Mesenteric fat pad (tissue), 1 donor: Measurements from ENCODE around the gene SLC6A18. TPM values are rescaled to one million over a fixed set of nuclear protein-coding genes. Genes with fewer than 3 reads are reported as not detected.

Source experiments
- DNase-seq: peaks from one replicate; pipeline ENCODE4 v3.0.0-alpha.2; 2020; ENCODE audit warnings: low spot score
- total RNA-seq: library from RNA; stranded (reverse); fragmentation: NEBNext Ultra II Directional; extraction: Animal tissue kit (Norgen Biotek cat#: 25700); gene quantifications from one replicate; pipeline ENCODE4 v1.2.1, GENCODE V29; 2021
- donor health status: DM: yes; HTN: yes; CAD: no.

The SLC6A18 gene
- total RNA-seq, 1 donor from 2014 or later: not detected

DNA sequence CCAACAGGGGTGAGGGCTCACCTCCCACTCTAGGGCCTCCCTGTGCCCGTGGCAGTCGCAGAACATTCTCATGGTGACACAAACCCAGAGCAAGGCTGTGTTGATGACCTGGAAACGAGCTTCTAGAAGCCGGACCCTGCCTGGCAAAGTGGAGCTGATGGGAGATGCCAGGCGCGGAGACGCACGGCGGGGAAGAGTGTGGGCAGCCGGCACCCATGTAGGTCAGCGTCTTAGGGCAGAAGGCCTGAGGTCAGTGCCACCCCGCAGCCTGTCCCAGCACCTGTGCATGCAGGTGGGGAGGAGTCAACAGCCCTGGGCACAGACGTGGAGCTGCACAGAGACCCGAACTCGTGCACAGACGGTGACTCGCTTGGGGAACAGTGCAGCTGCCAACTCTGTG is 5.4 kb downstream of the SLC6A18 start:
- DNase-seq: no peak

GRCh38 chr5:1231354-1231905 is 6.2 kb downstream of the SLC6A18 start:
- DNase-seq: no peak

- no peak for DNase-seq
These were observed 7.6 kb downstream of the SLC6A18 start for GRCh38 chr5:1232780-1233179.

- no peak for DNase-seq
These were observed 10.2 kb downstream of the SLC6A18 start for GRCh38 chr5:1235379-1235778.

DNA sequence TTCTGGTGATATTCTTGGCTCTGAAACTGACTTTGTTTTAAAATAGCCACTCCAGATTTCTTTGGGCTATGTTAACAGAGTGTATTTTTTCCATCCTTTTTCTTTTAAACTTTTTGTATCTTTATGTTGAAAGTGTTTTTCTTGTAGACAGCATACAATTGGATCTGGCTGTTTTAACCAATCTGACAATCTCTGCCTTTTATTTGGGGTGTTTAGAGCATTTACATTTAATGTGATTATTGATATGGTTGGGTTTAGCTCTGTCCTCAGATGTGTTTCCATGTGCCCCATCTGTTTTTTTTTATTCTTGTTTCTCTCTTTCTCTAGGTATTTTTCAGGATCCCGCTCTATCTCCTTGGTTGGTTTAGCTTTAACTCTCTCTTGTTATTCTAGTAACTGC is 10.7 kb downstream of the SLC6A18 start:
- no peak for DNase-seq

DNA sequence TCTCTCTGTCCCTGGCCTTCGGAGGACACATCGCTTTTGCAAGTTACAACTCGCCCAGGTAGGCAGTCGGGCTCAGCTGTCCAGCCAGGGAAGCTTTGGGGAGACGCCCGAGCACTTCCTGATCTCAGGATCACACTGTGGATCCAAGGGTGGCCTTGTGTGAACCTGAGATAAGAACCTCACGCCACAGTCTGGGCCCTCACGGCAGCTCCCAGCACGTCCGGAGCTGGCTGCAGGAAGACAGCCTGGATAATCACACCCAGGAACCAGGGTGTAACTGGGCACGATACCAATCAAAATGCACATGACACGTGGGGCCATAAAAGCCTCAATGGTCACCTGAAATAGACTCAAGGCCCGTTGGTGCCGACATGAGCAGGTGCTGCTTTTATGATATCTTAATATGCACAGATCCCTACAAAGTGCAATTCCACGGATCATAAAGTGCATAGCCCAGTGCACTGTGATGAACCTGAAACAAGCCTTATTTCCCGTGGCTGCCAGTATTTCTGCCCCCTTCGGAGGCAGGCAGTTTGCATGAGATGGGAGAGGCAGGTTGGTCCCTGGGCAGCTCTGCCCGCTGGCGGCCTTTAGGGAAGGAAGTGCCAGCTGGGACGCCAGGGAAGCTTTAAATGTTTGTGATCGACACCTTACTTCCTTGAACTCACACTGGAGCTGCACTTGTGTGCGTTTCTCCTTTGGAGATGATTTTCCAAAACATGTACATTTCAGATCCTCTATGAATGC is 14.5 kb downstream of the SLC6A18 start:
- no peak for DNase-seq

GRCh38 chr5:1240496-1241260 is 15.5 kb downstream of the SLC6A18 start:
- DNase-seq: no peak

DNA sequence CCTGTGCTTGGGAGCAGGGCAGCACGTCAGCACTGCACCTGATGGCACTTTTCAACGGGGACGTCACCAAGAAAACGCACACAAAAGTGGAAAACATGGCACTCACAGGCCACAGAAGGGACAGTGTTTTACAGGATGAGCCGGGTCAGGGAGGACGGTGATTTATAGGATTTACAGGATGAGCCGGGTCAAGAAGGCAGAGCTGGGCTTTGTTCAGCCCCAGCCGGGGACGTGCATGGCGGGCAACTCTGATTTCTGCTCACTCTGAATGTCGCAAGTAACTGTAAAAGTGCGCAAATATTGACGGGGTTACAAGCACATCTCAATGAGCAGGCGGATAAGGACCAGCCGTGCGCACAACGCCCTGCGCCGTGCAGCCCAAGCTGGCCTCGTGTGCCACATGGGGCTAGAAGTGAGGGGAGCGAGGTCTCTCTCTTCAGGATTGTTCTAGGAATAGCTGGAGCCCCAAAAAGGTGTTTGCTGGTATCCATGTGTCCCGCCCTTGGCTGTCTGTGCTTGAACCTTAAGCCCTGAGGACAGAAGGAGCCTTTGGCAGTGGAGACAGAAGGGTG is 16.4 kb downstream of the SLC6A18 start:
- DNase-seq: no peak

DNA sequence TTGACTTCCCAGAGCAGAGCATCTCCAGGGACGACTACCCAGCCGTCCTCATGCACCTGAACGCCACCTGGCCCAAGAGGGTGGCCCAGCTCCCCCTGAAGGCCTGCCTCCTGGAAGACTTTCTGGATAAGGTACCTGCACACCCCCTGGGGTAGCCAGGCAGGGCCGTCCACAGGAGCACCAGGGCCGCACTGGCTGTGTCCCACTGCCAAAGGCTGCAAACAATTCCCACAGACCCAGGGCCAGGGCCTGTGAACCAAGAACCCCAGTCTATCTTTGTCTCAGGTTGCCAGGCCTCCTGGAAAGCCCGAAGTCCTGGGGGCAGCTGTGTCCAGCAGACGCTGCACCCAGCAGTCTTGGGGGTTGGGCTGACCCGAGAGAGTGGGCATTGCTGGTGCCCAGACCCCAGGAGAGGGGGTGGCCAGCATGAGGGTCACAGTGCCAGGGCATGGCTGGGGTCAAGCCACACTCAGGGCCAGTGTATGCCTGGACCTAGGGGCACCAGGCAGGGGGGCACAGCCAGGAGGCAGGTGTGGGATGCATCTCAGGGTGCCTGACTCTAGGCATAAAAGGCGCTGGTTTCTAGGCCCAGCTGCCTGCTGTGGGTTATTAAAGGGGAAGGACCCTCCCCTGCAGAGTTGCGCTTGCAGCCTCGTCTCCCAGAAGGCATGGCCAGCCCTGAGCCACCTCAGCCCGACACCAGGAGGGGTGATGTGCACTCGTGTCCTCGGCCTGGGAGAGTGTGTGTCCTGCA is 17.7 kb downstream of the SLC6A18 start:
- no peak for DNase-seq

DNA sequence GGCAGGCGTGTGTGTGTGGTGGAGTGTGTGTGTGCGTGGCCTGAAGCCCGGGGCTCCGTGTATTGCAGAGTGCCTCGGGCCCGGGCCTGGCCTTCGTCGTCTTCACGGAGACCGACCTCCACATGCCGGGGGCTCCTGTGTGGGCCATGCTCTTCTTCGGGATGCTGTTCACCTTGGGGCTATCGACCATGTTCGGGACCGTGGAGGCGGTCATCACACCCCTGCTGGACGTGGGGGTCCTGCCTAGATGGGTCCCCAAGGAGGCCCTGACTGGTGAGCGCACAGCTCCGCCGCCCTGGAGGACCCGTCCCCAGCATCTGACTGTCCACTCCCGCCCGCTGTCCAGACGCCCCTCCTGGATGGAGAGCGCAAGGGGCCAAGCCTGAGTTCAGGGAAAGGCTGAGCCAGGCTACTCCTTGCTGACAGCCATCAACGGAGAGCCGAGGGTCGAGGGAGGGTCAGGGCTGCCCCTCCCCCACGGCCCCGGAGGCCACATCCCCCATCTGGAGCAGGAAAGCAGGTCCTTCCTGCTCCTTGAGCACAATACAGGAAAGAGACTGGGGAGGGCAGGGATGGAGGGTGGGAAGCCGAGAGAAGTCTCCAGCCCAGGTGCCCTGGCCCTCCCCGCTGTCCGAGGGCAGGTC is 18.4 kb downstream of the SLC6A18 start:
- no peak for DNase-seq

DNA sequence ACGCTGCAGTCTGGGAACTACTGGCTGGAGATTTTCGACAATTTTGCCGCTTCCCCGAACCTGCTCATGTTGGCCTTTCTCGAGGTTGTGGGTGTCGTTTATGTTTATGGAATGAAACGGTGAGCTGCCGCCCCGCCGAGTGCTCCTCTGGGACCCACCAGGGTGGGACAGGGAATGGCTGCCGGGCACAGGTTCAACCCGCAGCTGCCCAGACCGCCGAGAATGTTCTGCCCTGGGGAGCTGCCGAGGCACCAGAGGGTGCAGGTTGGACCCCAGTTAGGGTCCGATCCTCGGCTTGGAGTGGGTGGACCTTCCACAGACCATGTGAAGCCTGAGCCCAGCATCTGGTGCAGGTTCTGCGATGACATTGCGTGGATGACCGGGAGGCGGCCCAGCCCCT is 19.1 kb downstream of the SLC6A18 start:
- no peak for DNase-seq

GRCh38 chr5:1244976-1245375 is 19.8 kb downstream of the SLC6A18 start:
- DNase-seq: no peak

DNA sequence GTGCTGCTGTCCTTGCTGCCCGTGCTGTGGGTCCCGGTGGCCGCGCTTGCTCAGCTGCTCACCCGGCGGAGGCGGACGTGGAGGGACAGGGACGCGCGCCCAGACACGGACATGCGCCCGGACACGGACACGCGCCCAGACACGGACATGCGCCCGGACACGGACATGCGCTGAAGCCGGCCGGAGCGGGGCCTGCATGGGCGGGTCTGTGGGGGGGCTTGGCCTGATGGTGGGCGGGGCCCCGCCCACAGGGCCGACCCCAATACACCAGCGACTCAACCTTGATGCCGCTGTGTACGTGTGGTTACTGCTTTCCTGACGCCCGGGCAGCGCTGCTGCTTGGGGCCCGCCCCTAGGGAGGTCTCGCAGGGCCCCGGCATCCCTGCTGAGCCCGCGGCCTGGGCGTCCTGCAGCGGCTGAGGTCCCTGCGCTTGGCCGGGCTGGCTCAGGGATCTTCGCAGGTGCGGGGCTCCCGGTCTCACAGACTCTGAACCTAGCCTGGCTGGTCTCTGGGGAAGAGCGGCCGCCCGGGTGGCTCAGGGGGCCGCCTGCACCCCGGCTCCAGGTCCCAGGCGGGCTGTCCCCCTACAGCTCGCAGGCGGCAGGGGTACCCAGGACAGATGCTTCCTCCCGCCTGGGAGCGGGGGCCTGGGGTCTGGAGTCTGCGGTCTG is 20.9 kb downstream of the SLC6A18 start:
- no peak for DNase-seq

DNA sequence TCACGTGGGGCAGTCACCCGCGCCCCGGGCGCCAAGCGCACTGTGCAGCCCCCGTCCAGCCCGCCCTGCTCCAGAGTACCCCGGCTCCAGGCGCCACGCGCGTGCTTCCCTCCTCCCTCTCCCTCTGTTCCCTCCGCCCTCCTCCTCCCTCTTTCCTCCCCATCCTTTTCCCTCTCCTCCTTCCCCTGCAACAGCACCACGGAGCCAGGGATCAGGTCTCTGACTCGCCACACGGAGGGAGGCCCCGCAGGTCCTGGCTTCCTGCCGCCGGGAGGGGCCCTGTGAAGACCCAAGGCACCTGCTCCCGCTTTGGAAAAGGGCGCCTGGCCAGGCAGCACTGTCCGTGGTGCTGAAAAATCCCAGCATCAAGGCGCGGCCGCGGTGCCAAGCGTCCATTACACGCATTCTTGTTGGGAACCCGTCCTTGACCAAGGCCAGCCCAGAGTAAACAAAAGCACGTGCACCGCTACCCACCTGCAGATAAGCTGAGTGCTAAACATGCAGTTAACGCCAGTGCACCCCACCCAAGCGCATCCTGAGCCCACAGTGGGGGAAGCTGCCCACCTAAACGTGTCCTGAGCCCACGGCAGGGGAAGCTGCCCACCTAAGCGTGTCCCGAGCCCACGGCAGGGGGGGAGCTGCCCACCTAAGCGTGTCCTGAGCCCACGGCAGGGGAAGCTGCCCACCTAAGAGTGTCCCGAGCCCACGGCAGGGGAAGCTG is 21.7 kb downstream of the SLC6A18 start:
- DNase-seq: no peak

DNA sequence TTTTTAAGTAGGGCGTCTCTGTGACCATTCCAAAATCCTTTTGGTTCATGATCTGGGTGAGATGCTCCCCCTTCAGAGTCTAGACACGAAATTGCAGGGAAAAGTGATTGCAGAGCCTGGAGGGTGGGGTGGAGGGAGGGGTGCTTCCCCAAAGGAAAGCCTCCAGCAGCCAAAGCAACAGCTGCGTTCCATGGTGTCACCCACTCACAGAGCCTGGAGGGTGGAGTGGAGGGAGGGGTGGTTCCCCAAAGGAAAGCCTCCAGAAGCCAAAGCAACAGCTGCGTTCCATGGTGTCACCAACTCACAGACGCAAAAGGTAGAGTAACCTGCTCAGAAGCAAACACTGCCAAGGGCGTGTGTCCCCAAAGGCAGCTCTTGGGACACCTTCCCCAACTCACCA is 22.6 kb downstream of the SLC6A18 start:
- DNase-seq: no peak

- DNase-seq: no peak
These were observed 24.4 kb downstream of the SLC6A18 start for GRCh38 chr5:1249366-1250280.

- DNase-seq: no peak
These were observed 26.7 kb downstream of the SLC6A18 start for GRCh38 chr5:1251678-1252580.
